CD4-positive, alpha-beta memory T cell (primary cell): Measurements from ENCODE around the gene SUGCT. TPM values are rescaled to one million over a fixed set of nuclear protein-coding genes. Genes with fewer than 3 reads are reported as not detected.

Experiments
- CTCF ChIA-PET: fragments of 350-600 bp; sonication (Branson Sonifier 250); formaldehyde crosslinking; loops from one replicate; lab custom pipeline; 2021; ENCODE audit warnings: inconsistent platforms; ENCODE audit not compliant: partially characterized antibody; lab: Charles Lee
- POLR2A ChIA-PET: fragments of 350-600 bp; sonication (Branson Sonifier 250); formaldehyde crosslinking; loops from one replicate; lab custom pipeline; 2021; ENCODE audit not compliant: partially characterized antibody; lab: Charles Lee
- DNase-seq, 5 donors: peaks; one replicate each; pipeline versions ENCODE4 v3.0.0 to v3.0.0-alpha.2; 2020 to 2022; ENCODE audit warnings: mixed read lengths in 1 of 5
- H3K27ac ChIP-seq: one replicate; pipeline ENCODE4 v1.7.0; 2013; ENCODE audit warnings: low read depth, low read length
- H3K27me3 ChIP-seq: 2 replicates; pipeline ENCODE4 v1.7.0; 2013; ENCODE audit warnings: mild to moderate bottlenecking, low read length, moderate library complexity; ENCODE audit not compliant: insufficient read depth
- H3K36me3 ChIP-seq: 2 replicates; pipeline ENCODE4 v1.7.0; 2013; ENCODE audit warnings: mild to moderate bottlenecking, low read length, moderate library complexity; ENCODE audit not compliant: insufficient read depth
- H3K4me1 ChIP-seq: 2 replicates; pipeline ENCODE4 v1.7.0; 2013; ENCODE audit warnings: mild to moderate bottlenecking, low read length, moderate library complexity; ENCODE audit not compliant: insufficient read depth
- H3K4me3 ChIP-seq, 2 donors: one replicate each; pipeline ENCODE4 v1.7.0; 2013; ENCODE audit warnings: low read length in 2 of 2, mild to moderate bottlenecking in 1 of 2
- H3K9me3 ChIP-seq, 2 donors: one replicate each; pipeline ENCODE4 v1.7.0; 2013; ENCODE audit warnings: low read length in 2 of 2, control low read depth in 1 of 2; ENCODE audit not compliant: control insufficient read depth in 1 of 2
- H3K27ac Mint-ChIP-seq, 7 donors: one replicate each; pipeline ENCODE4 v1.8.0; 2020 to 2021; ENCODE audit warnings: mixed read lengths in 7 of 7, mild to moderate bottlenecking in 6 of 7, inconsistent platforms in 3 of 7, moderate library complexity in 3 of 7
- H3K27me3 Mint-ChIP-seq, 2 donors: one replicate each; pipeline ENCODE4 v1.8.0; 2020 to 2021; ENCODE audit warnings: mixed read lengths in 2 of 2
- H3K36me3 Mint-ChIP-seq, 2 donors: one replicate each; pipeline ENCODE4 v1.8.0; 2020 to 2021; ENCODE audit warnings: mixed read lengths in 2 of 2, inconsistent platforms in 1 of 2, mild to moderate bottlenecking in 1 of 2
- H3K4me1 Mint-ChIP-seq, 4 donors: one replicate each; pipeline ENCODE4 v1.8.0; 2020 to 2021; ENCODE audit warnings: mixed read lengths in 4 of 4, mild to moderate bottlenecking in 1 of 4
- H3K4me3 Mint-ChIP-seq, 8 donors: one replicate each; pipeline ENCODE4 v1.8.0; 2020 to 2021; ENCODE audit warnings: mixed read lengths in 8 of 8, mild to moderate bottlenecking in 7 of 8, moderate library complexity in 6 of 8, inconsistent platforms in 3 of 8
- H3K9me3 Mint-ChIP-seq, 8 donors: one replicate each; pipeline ENCODE4 v1.8.0; 2020 to 2021; ENCODE audit warnings: mixed read lengths in 8 of 8, mild to moderate bottlenecking in 5 of 8, inconsistent platforms in 3 of 8, moderate library complexity in 1 of 8
- intact Hi-C: fragments of 100-400 bp; cut with micrococcal nuclease; formaldehyde crosslinking; loops from one replicate; pipeline ENCODE4 v1.15.1; 2023
- polyA plus RNA-seq, 2 donors: library from polyadenylated mRNA; unstranded; fragments of 300-500 nt; fragmentation: Illumina TruSeq; gene quantifications; one replicate each; pipeline ENCODE4 v1.2.3, GENCODE V29; 2021
- total RNA-seq, 2 experiments: library from RNA; stranded (reverse); gene quantifications; one replicate each; pipeline ENCODE4 v1.2.3, GENCODE V29; 2021

Gene SUGCT
- total and polyA plus RNA-seq, 4 experiments from 2014 or later, result 0.41 to 4.4 (median 1.2) TPM

DNA sequence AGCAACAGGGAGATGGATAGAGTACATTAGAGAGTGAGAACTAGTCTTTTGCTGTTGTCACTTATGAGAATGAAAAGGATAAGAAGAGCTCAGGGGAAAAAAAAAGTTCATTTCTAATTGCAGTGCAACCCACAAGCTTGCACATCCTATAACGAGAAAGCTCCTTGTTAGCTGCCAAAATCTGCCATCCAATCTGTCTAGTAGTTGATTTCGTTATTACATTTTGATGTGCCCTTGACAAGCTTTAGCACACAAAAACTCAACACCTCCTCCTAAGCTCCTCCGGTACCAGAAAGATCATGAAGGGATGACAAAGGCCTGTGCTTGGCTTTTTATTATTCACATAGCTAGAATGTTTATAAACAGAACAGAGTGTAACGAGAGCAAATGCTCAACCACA lies 519.4 kb downstream of the SUGCT start:
- H3K27me3 Mint-ChIP-seq, result no peaks in the 10 kb centered on the region
- H3K4me1 Mint-ChIP-seq, result no peaks in the 10 kb centered on the region
- POLR2A ChIA-PET, result no interaction called here
- intact Hi-C loops, result no loop called here
- no peaks in the 10 kb centered on the region for H3K36me3 Mint-ChIP-seq
- Histone ChIP-seq H3K9me3 (no peaks in the 10 kb centered on the region), H3K27ac (no peak overlapping the region), H3K4me3 (no peak overlapping the region), H3K27me3 (no peaks in the 10 kb centered on the region), H3K4me1 (no peaks in the 10 kb centered on the region), H3K36me3 (no peaks in the 10 kb centered on the region)
- no peak for DNase-seq
- H3K9me3 Mint-ChIP-seq, result peaks cover 7 to 34% (median 14%) of the 10 kb centered on the region in 8 donors
- H3K4me3 Mint-ChIP-seq, result no peak overlapping the region
- no peak overlapping the region for H3K27ac Mint-ChIP-seq
- CTCF ChIA-PET, result no interaction called here

DNA sequence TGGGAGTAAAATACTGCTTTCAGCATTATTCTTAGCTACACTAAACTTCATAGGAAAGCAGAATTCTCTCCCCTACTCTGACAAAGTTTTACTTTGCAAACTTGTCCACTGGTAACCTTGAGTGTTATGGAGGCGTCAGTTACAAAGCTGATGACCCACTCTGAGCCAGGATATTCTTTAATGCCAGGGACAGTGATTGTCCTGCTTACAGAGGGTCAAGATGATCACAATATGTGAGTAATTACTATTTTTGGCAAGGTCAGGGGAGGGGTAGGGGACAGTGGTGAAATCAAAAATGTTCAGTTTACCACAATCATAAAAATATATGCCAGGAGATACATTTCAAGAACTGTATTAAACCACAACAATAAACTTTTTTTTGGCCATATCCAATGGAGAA lies 520.6 kb downstream of the SUGCT start:
- no peaks in the 10 kb centered on the region for H3K27me3 Mint-ChIP-seq
- Histone ChIP-seq H3K4me3 (no peak overlapping the region), H3K27ac (no peak overlapping the region), H3K9me3 (no peaks in the 10 kb centered on the region), H3K36me3 (no peaks in the 10 kb centered on the region), H3K27me3 (no peaks in the 10 kb centered on the region), H3K4me1 (no peaks in the 10 kb centered on the region)
- intact Hi-C loops, result no loop called here
- no peak overlapping the region for H3K27ac Mint-ChIP-seq
- no peak for DNase-seq
- H3K9me3 Mint-ChIP-seq, result peaks cover 7 to 39% (median 15%) of the 10 kb centered on the region in 8 donors
- H3K4me1 Mint-ChIP-seq, result no peaks in the 10 kb centered on the region
- H3K4me3 Mint-ChIP-seq, result no peak overlapping the region
- ChIA-PET POLR2A (no interaction called here), CTCF (no interaction called here)
- H3K36me3 Mint-ChIP-seq, result no peaks in the 10 kb centered on the region

DNA sequence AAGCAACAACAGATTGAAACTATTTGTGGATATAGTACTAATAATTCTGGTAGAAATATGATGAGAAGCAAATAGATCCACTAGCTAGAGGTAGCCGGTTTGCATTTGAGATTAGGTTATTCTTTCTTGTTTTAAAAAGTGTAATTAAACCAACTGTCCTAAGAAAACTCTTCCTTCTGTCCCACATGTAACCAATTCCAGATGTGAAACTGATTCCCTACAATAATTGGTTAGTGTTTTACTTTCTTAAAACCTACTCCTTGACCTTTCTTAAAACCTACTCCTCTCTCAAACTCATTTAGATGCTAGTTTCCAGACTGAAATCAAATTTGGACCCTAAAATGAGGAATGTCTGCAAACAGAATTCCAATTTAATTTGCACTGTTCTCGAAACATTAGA lies 521.5 kb downstream of the SUGCT start:
- H3K36me3 Mint-ChIP-seq, result no peaks in the 10 kb centered on the region
- Histone ChIP-seq H3K4me1 (no peaks in the 10 kb centered on the region), H3K27ac (no peak overlapping the region), H3K9me3 (no peaks in the 10 kb centered on the region), H3K4me3 (no peak overlapping the region), H3K36me3 (no peaks in the 10 kb centered on the region), H3K27me3 (no peaks in the 10 kb centered on the region)
- H3K4me3 Mint-ChIP-seq, result no peak overlapping the region
- intact Hi-C loops, result no loop called here
- H3K27me3 Mint-ChIP-seq, result no peaks in the 10 kb centered on the region
- ChIA-PET POLR2A (no interaction called here), CTCF (no interaction called here)
- H3K9me3 Mint-ChIP-seq, result peaks cover 8 to 39% (median 14%) of the 10 kb centered on the region in 8 donors
- H3K4me1 Mint-ChIP-seq, result no peaks in the 10 kb centered on the region
- no peak for DNase-seq
- no peak overlapping the region for H3K27ac Mint-ChIP-seq

DNA sequence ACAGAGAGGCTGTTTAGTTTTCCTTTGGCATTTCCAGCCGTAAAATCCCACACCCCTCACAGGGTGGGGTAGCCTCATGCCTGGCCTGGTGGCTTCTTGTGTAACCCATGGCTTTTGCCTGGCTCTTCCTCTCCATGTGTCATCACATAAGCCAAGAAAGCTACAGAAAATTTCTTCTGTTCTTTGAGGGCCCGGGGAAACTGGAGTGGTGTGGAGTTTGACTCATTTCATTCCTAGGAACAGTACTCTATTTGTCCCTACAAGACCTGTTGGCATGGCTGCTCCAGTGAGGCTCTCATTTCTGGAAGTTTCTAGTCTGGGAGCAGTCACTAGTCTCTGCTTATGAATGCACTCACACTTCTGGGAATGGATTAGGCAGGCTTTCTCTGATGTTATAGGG lies 523.9 kb downstream of the SUGCT start:
- Histone ChIP-seq H3K36me3 (no peaks in the 10 kb centered on the region), H3K4me3 (no peak overlapping the region), H3K4me1 (no peaks in the 10 kb centered on the region), H3K9me3 (no peaks in the 10 kb centered on the region), H3K27ac (no peak overlapping the region), H3K27me3 (no peaks in the 10 kb centered on the region)
- DNase-seq, result no peak
- ChIA-PET POLR2A (no interaction called here), CTCF (no interaction called here)
- no peaks in the 10 kb centered on the region for H3K4me1 Mint-ChIP-seq
- peaks cover 3 to 32% (median 13%) of the 10 kb centered on the region in 8 donors for H3K9me3 Mint-ChIP-seq
- no peak overlapping the region for H3K4me3 Mint-ChIP-seq
- H3K36me3 Mint-ChIP-seq, result no peaks in the 10 kb centered on the region
- intact Hi-C loops, result no loop called here
- H3K27ac Mint-ChIP-seq, result no peak overlapping the region
- H3K27me3 Mint-ChIP-seq, result no peaks in the 10 kb centered on the region

DNA sequence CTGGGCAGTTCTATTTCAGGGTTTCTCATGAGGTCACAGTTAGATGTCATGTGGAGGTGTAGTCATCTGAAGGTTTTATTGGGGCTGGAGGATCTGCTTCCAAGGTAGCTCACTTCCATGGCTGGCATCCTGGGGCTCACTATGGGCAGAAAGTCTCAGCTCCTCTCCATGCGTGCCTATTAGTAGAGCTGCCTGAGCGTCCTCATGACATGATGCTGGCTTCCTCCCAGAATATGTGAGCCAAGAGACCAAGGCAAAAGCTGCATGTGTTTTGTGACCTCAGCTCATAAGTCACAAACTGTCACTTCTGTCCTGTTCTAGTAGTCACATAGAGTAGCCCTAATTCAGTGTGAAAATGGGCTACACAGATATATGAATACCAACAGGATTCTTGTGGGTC lies 524.4 kb downstream of the SUGCT start:
- H3K27ac ChIP-seq, result no peak overlapping the region
- POLR2A ChIA-PET, result no interaction called here
- H3K4me3 ChIP-seq, result no peak overlapping the region
- peaks cover 3 to 27% (median 9%) of the 10 kb centered on the region in 8 donors for H3K9me3 Mint-ChIP-seq
- no peaks in the 10 kb centered on the region for H3K27me3 Mint-ChIP-seq
- H3K4me3 Mint-ChIP-seq, result no peak overlapping the region
- intact Hi-C loops, result no loop called here
- H3K27me3 ChIP-seq, result no peaks in the 10 kb centered on the region
- H3K36me3 Mint-ChIP-seq, result no peaks in the 10 kb centered on the region
- H3K9me3 ChIP-seq, result no peaks in the 10 kb centered on the region
- H3K4me1 Mint-ChIP-seq, result no peaks in the 10 kb centered on the region
- H3K27ac Mint-ChIP-seq, result no peak overlapping the region
- CTCF ChIA-PET, result no interaction called here
- no peaks in the 10 kb centered on the region for H3K4me1 ChIP-seq
- no peaks in the 10 kb centered on the region for H3K36me3 ChIP-seq
- no peak for DNase-seq

DNA sequence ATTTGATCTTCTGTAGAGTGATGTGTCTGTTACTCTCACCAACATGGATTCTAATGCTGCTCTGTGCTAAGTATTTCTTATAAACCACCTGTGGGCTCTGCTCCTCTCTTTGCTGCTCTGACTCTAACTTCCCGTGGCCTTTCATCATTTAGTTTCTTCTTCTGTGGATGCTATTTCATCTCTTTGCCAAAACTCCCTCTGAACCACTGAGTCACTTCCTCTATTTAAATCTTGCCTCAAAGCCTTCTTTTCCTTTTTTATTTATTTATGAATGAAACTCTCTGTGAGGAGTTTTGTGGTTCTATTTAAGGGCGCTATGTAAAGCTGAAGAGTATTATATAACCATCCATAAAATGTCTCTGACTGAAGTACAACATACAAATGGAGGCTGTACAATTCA lies 538.5 kb downstream of the SUGCT start:
- ChIA-PET CTCF (no interaction called here), POLR2A (no interaction called here)
- DNase-seq, result no peak

DNA sequence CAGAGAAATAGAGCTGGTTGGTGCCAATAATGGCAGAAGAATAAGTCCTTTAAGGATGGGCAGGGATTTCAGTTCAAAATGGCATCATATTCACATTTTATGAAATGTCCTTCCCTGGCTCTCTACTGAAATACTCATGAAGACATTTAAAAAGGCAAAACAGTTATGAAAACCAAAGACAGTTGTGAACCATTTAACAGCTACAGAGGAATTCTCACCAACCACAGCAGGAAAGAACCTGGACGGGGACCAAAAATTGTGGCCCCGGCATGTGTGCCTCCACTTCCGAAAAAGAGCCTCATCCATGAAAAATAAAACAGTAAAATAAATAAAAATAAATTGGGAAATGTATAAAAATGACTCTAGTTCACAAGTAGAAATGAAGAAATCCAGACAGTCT lies 539.5 kb downstream of the SUGCT start:
- no peak for DNase-seq
- POLR2A ChIA-PET, result no interaction called here
- intact Hi-C loops, result no loop called here
- Histone ChIP-seq H3K4me1 (no peaks in the 10 kb centered on the region), H3K36me3 (no peaks in the 10 kb centered on the region), H3K9me3 (no peaks in the 10 kb centered on the region), H3K4me3 (no peak overlapping the region), H3K27me3 (no peaks in the 10 kb centered on the region), H3K27ac (no peak overlapping the region)
- CTCF ChIA-PET, result no interaction called here
- no peaks in the 10 kb centered on the region for H3K4me1 Mint-ChIP-seq
- no peaks in the 10 kb centered on the region for H3K27me3 Mint-ChIP-seq
- no peak overlapping the region for H3K4me3 Mint-ChIP-seq
- no peak overlapping the region for H3K27ac Mint-ChIP-seq
- peaks cover 0 to 21% (median 10%) of the 10 kb centered on the region in 8 donors for H3K9me3 Mint-ChIP-seq
- no peaks in the 10 kb centered on the region for H3K36me3 Mint-ChIP-seq

More for the DNA sequence above, 538.5 kb downstream of the SUGCT start:
- Mint-ChIP-seq H3K27ac (no peak overlapping the region), H3K36me3 (no peaks in the 10 kb centered on the region), H3K4me3 (no peak overlapping the region), H3K27me3 (no peaks in the 10 kb centered on the region), H3K4me1 (no peaks in the 10 kb centered on the region), H3K9me3 (peaks cover 0 to 22% (median 10%) of the 10 kb centered on the region in 8 donors)
- Histone ChIP-seq H3K4me1 (no peaks in the 10 kb centered on the region), H3K4me3 (no peak overlapping the region), H3K27ac (no peak overlapping the region), H3K9me3 (no peaks in the 10 kb centered on the region), H3K36me3 (no peaks in the 10 kb centered on the region), H3K27me3 (no peaks in the 10 kb centered on the region)
- intact Hi-C loops, result no loop called here

DNA sequence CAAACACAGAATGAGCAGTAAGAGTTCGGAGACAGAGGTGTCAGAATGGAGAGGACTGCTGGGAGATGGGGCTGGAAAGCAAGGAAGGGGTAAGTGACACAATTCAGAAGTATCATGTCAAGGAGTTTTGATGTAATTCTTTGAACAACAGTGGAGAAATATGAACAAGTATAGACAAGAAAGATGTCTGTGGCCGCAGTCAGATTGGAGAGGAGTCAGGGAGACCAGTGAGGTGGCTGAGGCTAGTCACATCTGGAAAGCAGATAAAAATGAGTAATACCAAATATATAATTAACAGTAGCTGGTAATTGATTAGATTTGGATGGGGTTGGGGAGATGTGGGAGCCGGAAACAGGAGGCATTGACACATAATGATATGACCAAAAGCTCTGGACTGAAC lies 540.9 kb downstream of the SUGCT start:
- ChIA-PET POLR2A (no interaction called here), CTCF (no interaction called here)
- no peaks in the 10 kb centered on the region for H3K4me1 ChIP-seq
- no peaks in the 10 kb centered on the region for H3K36me3 ChIP-seq
- no peak overlapping the region for H3K4me3 ChIP-seq
- H3K27me3 ChIP-seq, result no peaks in the 10 kb centered on the region
- H3K27ac ChIP-seq, result no peak overlapping the region
- no peaks in the 10 kb centered on the region for H3K4me1 Mint-ChIP-seq
- intact Hi-C loops, result no loop called here
- peaks cover 0 to 24% (median 8%) of the 10 kb centered on the region in 8 donors for H3K9me3 Mint-ChIP-seq
- H3K27me3 Mint-ChIP-seq, result no peaks in the 10 kb centered on the region
- H3K9me3 ChIP-seq, result no peaks in the 10 kb centered on the region
- no peaks in the 10 kb centered on the region for H3K36me3 Mint-ChIP-seq
- H3K27ac Mint-ChIP-seq, result no peak overlapping the region
- DNase-seq, result no peak
- no peak overlapping the region for H3K4me3 Mint-ChIP-seq
